Fibroblast of pulmonary artery (primary cell): ENCODE data around the gene RWDD3.

Experiments
- DNase-seq: peaks from one replicate; pipeline ENCODE4 v3.0.0-alpha.2; 2010; ENCODE audit warnings: low read depth
- H3K4me3 ChIP-seq: replicated peaks from 2 replicates; pipeline ENCODE4 v1.5.1; 2011; ENCODE audit warnings: low read depth, mild to moderate bottlenecking, control low read depth, low read length, moderate library complexity
- TF ChIP-seq, protein P1 (sequence below): IDR thresholded peaks from 2 replicates; pipeline ENCODE4 v1.5.1; 2011; ENCODE audit warnings: mild to moderate bottlenecking, control low read depth, low read length, inconsistent platforms; ENCODE audit errors: missing control alignments

Gene RWDD3

DNA sequence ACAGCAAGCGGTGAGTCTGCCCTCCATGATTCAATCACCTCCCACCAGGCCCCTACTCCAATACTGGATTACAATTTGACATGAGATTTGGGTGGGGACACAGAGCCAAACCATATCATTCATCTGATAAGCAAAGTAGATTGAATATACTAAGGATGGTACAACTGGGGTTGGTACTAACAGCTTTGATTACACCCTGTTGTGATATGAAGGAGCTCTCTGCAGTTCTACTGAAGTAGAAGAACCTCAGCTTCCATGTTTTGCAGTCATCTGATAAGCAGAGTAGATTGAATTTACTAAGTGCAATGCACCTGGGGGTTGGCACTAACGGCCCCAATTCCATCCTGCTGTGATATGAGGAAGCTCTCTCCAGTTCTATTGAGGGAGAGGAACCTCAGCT, 31.1 kb downstream of the RWDD3 start:
- TF ChIP-seq, protein P1, sequence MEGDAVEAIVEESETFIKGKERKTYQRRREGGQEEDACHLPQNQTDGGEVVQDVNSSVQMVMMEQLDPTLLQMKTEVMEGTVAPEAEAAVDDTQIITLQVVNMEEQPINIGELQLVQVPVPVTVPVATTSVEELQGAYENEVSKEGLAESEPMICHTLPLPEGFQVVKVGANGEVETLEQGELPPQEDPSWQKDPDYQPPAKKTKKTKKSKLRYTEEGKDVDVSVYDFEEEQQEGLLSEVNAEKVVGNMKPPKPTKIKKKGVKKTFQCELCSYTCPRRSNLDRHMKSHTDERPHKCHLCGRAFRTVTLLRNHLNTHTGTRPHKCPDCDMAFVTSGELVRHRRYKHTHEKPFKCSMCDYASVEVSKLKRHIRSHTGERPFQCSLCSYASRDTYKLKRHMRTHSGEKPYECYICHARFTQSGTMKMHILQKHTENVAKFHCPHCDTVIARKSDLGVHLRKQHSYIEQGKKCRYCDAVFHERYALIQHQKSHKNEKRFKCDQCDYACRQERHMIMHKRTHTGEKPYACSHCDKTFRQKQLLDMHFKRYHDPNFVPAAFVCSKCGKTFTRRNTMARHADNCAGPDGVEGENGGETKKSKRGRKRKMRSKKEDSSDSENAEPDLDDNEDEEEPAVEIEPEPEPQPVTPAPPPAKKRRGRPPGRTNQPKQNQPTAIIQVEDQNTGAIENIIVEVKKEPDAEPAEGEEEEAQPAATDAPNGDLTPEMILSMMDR, result no peak
- no peak for DNase-seq
- H3K4me3 ChIP-seq, result no peak overlapping the region

DNA sequence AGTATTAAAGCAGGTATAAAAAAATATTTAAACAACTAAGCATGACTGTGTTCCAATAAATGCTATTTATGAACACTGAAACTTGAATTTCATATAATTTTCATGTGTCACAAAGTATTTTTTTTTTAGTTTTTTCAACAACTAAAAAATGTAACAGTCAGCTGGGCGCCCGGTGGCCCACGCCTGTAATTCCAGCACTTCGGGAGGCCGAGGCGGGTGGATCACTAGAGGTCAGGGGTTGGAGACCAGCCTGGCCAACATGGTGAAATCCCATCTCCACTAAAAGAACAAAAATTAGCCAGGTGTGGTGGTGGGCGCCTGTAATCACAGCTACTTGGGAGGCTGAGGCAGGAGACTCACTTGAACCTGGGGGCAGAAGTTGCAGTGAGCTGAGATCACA, 42.4 kb downstream of the RWDD3 start:
- H3K4me3 ChIP-seq, result no peak overlapping the region
- DNase-seq, result no peak
- TF ChIP-seq, protein P1, result no peak

DNA sequence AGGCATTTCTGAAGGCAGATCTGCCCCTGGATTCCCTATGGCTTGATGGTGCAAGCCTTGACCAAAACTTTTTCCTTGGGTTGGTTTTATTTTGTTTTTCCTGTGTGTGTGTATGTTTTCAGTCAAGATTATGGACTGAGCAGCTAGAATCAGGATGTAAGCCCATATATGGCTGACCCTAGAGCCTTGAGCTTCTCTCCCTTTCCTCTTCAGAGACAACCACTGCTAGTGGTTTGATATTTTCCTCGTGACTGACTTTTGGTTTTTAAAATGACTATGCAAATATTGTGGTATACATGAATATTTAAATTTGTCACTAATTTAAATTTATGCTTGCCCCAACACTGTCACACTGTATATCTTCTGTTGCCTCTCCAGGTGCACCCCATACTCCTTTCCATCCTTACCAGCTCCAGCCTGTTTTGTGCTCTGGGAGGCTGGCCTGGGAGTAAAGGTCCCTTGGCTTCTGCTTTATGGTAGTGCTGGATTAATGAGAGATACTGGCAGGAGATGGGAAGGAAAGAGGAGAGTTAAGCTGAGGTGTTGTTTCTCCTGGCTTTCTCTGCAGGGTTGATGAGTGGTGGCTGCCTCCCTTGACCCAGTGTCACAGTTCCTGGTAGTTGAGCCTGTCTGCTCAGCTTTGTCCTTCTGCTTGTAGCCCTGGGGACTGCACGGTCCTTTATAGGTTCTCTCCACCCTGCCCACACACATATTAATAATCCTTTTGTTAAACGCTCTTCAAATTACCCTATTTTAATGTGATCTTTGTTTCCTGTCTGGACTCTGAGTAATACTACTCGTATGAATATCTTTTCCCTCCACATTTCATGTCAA, 44.4 kb downstream of the RWDD3 start:
- H3K4me3 ChIP-seq, result no peak overlapping the region
- no peak for DNase-seq
- TF ChIP-seq, protein P1, result no peak

DNA sequence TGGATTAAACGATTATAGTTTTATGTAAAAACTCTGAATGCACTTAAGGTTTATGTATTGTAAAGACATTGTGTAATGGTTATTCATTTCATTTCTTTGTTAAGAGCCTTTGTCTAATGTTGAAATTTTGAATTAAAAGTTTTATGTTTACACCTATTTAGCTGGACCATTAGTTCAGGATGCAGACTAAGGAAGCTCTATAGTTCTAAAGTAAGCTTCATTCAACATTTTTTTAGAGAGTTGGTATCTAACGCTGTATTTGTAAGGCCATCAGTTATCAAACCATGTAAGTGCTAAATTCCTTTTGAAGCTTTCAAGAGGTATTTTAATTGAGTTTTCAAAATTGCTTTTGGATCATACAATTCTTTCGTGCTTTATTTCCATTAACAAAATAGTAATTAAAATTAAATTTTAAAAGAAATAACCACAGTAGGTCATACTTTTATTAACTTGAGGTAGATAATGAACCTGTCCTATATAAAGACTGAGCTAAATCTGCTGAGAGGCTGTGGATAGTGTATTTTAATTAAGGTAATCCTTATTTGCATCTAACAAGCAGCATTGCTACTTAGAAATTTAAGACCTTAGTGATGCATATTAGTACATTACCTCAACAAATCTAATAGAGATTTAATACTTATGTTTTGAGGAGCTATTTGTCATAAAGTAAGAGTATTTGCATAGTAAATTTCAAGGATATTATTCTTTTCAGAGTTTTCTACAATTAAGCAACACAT, 47.9 kb downstream of the RWDD3 start:
- no peak overlapping the region for H3K4me3 ChIP-seq
- TF ChIP-seq, protein P1, result no peak
- no peak for DNase-seq

DNA sequence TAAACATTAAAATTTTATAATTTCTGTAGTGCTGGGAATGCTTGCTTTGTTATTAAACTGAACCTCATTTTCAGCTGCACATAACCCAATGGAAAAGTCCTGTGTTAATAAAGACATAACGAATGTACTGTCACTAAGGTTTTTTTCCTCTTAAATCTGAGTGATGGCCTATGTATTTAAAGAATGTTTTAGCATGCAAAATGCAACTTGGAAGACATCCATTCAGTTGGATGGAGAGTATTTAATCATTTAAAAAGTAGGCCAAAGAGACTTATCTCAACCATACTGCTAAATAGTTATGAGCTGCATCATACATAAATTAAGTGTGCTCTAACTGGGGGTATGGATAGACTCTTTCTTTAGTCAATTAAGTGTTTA, 48.5 kb downstream of the RWDD3 start:
- no peak overlapping the region for H3K4me3 ChIP-seq
- TF ChIP-seq, protein P1, result no peak
- no peak for DNase-seq

DNA sequence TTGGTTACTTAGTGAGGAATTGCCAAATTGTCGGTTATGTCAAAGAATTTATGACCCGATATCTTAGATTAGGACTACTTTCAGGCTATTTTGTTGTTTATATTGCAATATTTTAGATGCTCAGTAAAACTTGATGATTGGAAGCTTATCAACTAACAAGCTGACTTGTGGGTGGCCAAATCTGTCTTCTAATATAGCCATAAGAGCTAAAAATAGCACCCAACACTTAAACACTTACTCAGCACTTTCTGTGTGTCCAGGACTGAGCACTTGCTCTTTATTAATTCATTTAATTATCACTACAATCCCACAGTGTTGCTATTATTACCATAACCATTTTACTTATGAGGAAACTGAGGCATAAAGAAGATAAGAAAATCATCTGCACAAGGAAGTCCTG, 50.4 kb downstream of the RWDD3 start:
- no peak overlapping the region for H3K4me3 ChIP-seq
- TF ChIP-seq, protein P1, result no peak
- DNase-seq, result no peak

DNA sequence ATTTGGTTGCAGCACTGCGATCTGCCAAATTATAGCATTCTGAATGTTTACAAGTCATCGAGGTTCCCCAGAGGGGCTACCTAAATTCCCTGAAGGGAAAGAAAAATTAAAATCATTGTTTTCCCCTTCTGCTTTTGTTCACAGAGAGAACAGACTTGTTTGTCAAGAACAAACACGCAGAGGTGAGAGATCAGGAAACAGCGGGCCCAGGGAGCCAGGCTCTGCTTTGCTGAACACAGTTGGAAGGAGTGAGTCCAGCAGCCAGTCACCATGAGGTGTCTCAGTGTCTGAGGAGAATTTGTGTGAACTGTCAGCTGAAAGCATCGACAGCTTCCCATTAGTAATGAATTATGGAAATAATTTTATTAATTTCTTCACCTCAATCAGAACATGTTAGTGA, 52.5 kb downstream of the RWDD3 start:
- TF ChIP-seq, protein P1, result no peak
- no peak for DNase-seq

More for the DNA sequence above, 52.5 kb downstream of the RWDD3 start:
- H3K4me3 ChIP-seq, result no peak overlapping the region
